H9 (cell line): Measurements from ENCODE around the gene SORCS2. TPM values are rescaled to one million over a fixed set of nuclear protein-coding genes. Genes with fewer than 3 reads are reported as not detected.

ENCODE experiments used
- DNase-seq: peaks from one replicate; pipeline ENCODE4 v3.0.0-alpha.2; 2017
- H2AFZ ChIP-seq: one replicate; pipeline ENCODE4 v1.6.1; 2013; ENCODE audit warnings: mild to moderate bottlenecking, low read length, control low read depth, moderate library complexity
- H2AK5ac ChIP-seq: 2 replicates; pipeline ENCODE4 v1.6.1; 2013; ENCODE audit warnings: low read length, control low read depth, mixed read lengths; ENCODE audit not compliant: insufficient read length
- H2BK120ac ChIP-seq: one replicate; pipeline ENCODE4 v1.6.1; 2013; ENCODE audit warnings: low read depth, mild to moderate bottlenecking, low read length, control low read depth, inconsistent platforms; ENCODE audit not compliant: poor library complexity, severe bottlenecking
- H2BK12ac ChIP-seq: 2 replicates; pipeline ENCODE4 v1.6.1; 2013; ENCODE audit warnings: low read length, control low read depth, mixed read lengths, low read depth; ENCODE audit not compliant: insufficient read length
- H2BK15ac ChIP-seq: 2 replicates; pipeline ENCODE4 v1.6.1; 2013; ENCODE audit warnings: low read depth, low read length, control low read depth
- H2BK20ac ChIP-seq: one replicate; pipeline ENCODE4 v1.6.1; 2013; ENCODE audit warnings: low read depth, mild to moderate bottlenecking, low read length, control low read depth, inconsistent platforms; ENCODE audit not compliant: poor library complexity, severe bottlenecking
- H2BK5ac ChIP-seq: 2 replicates; pipeline ENCODE4 v1.6.1; 2013; ENCODE audit warnings: low read length, control low read depth, mixed read lengths; ENCODE audit not compliant: insufficient read length
- H3K14ac ChIP-seq: 2 replicates; pipeline ENCODE4 v1.6.1; 2013; ENCODE audit warnings: low read length, control low read depth; ENCODE audit not compliant: insufficient read depth
- H3K18ac ChIP-seq: 2 replicates; pipeline ENCODE4 v1.6.1; 2013; ENCODE audit warnings: low read depth, mild to moderate bottlenecking, mixed read lengths, low read length, control low read depth; ENCODE audit not compliant: insufficient read length
- H3K23ac ChIP-seq: 2 replicates; pipeline ENCODE4 v1.6.1; 2013; ENCODE audit warnings: low read length, control low read depth, mixed read lengths, low read depth; ENCODE audit not compliant: insufficient read length
- H3K23me2 ChIP-seq: 2 replicates; pipeline ENCODE4 v1.6.1; 2013; ENCODE audit warnings: low read depth, mild to moderate bottlenecking, mixed read lengths, low read length, control low read depth; ENCODE audit not compliant: insufficient read length, poor library complexity, severe bottlenecking
- H3K27ac ChIP-seq: 2 replicates; pipeline ENCODE4 v1.5.1; 2013; ENCODE audit warnings: low read length, control low read depth, mixed read lengths, low read depth; ENCODE audit not compliant: insufficient read length
- H3K27me3 ChIP-seq: 2 replicates; pipeline ENCODE4 v1.6.1; 2013; ENCODE audit warnings: low read length, control low read depth, inconsistent platforms; ENCODE audit not compliant: insufficient read depth
- H3K4ac ChIP-seq: 2 replicates; pipeline ENCODE4 v1.6.1; 2013; ENCODE audit warnings: low read depth, mild to moderate bottlenecking, control low read depth, inconsistent platforms, low read length, moderate library complexity
- H3K4me1 ChIP-seq: 2 replicates; pipeline ENCODE4 v1.6.1; 2013; ENCODE audit warnings: low read length, control low read depth, inconsistent platforms; ENCODE audit not compliant: insufficient read depth
- H3K4me2 ChIP-seq: 2 replicates; pipeline ENCODE4 v1.6.1; 2013; ENCODE audit warnings: low read length, control low read depth, mixed read lengths; ENCODE audit not compliant: insufficient read length, insufficient read depth
- H3K56ac ChIP-seq: 2 replicates; pipeline ENCODE4 v1.6.1; 2013; ENCODE audit warnings: low read depth, mild to moderate bottlenecking, mixed read lengths, low read length, control low read depth; ENCODE audit not compliant: insufficient read length
- H3K79me1 ChIP-seq: 2 replicates; pipeline ENCODE4 v1.6.1; 2013; ENCODE audit warnings: low read depth, mild to moderate bottlenecking, moderate library complexity, low read length, control low read depth, inconsistent platforms; ENCODE audit not compliant: insufficient read depth, poor library complexity, severe bottlenecking
- H3K79me2 ChIP-seq: 2 replicates; pipeline ENCODE4 v1.6.1; 2013; ENCODE audit warnings: low read length, control low read depth, inconsistent platforms; ENCODE audit not compliant: insufficient read depth
- H3K9ac ChIP-seq: 2 replicates; pipeline ENCODE4 v1.6.1; 2013; ENCODE audit warnings: low read length, control low read depth, mixed read lengths; ENCODE audit not compliant: insufficient read length; ENCODE audit errors: extremely low read depth
- H3K9me3 ChIP-seq: one replicate; pipeline ENCODE4 v1.6.1; 2013; ENCODE audit warnings: low read depth, low read length, inconsistent platforms; ENCODE audit not compliant: control insufficient read depth
- H3T11ph ChIP-seq: one replicate; pipeline ENCODE4 v1.6.1; 2013; ENCODE audit warnings: mild to moderate bottlenecking, low read length, control low read depth, inconsistent platforms
- H4K20me1 ChIP-seq: one replicate; pipeline ENCODE4 v1.6.1; 2013; ENCODE audit not compliant: control insufficient read depth, insufficient read length, insufficient read depth
- H4K5ac ChIP-seq: 2 replicates; pipeline ENCODE4 v1.6.1; 2013; ENCODE audit warnings: low read depth, mild to moderate bottlenecking, mixed read lengths, low read length, control low read depth; ENCODE audit not compliant: insufficient read length
- H4K8ac ChIP-seq: replicated peaks from 2 replicates; pipeline ENCODE4 v1.6.1; 2013; ENCODE audit warnings: low read length, control low read depth, mixed read lengths, low read depth; ENCODE audit not compliant: insufficient read length
- H4K91ac ChIP-seq: 2 replicates; pipeline ENCODE4 v1.6.1; 2013; ENCODE audit warnings: low read depth, mild to moderate bottlenecking, moderate library complexity, mixed read lengths, low read length, control low read depth; ENCODE audit not compliant: insufficient read length
- H3K27ac Mint-ChIP-seq, 3 experiments: 2 replicates in 2 of 3; 3 replicates in 1 of 3; pipeline ENCODE4 v1.8.0; 2020 to 2021; ENCODE audit warnings: mixed read lengths in 3 of 3, mild to moderate bottlenecking in 1 of 3, moderate library complexity in 1 of 3
- H3K27me3 Mint-ChIP-seq: 2 replicates; pipeline ENCODE4 v1.8.0; 2021; ENCODE audit warnings: low read depth, mild to moderate bottlenecking, moderate library complexity, mixed read lengths
- H3K36me3 Mint-ChIP-seq, 3 experiments: 2 replicates in 2 of 3; 3 replicates in 1 of 3; pipeline ENCODE4 v1.8.0; 2020 to 2021; ENCODE audit warnings: low read depth in 3 of 3, mixed read lengths in 3 of 3; ENCODE audit not compliant: insufficient read depth in 1 of 3
- H3K4me1 Mint-ChIP-seq, 2 experiments: 2 replicates each; pipeline ENCODE4 v1.8.0; 2020; ENCODE audit warnings: mixed read lengths in 2 of 2
- H3K4me3 Mint-ChIP-seq, 2 experiments: 2 replicates in 1 of 2; 3 replicates in 1 of 2; pipeline ENCODE4 v1.8.0; 2020 to 2021; ENCODE audit warnings: mild to moderate bottlenecking in 2 of 2, mixed read lengths in 2 of 2, moderate library complexity in 1 of 2
- H3K9me3 Mint-ChIP-seq, 2 experiments: 2 replicates in 1 of 2; 3 replicates in 1 of 2; pipeline ENCODE4 v1.8.0; 2020; ENCODE audit warnings: mild to moderate bottlenecking in 2 of 2, mixed read lengths in 2 of 2, moderate library complexity in 1 of 2
- CTCF ChIP-seq: fragments of 200-600 bp; sonication (generic); conservative IDR thresholded peaks from 3 replicates; pipeline ENCODE4 v1.8.0; 2021; ENCODE audit warnings: antibody characterized with exemption, mild to moderate bottlenecking
- WGBS: extraction: QIAGEN DNeasy Blood & Tissue Kit; methylation state at CpG from one replicate; pipeline ENCODE4 v1.1.7; 2013; ENCODE audit warnings: missing lambda C conversion rate, low lambda C conversion rate, mixed read lengths; ENCODE audit not compliant: insufficient read length; ENCODE audit errors: extremely low coverage; 5-methylcytosine and 5-hydroxymethylcytosine counted together
- total RNA-seq: library from RNA; stranded (reverse); gene quantifications from 2 replicates; pipeline ENCODE4 v1.2.1, GENCODE V29; 2021

SORCS2 gene
- total RNA-seq, 1 experiment from 2014 or later: 0.57 TPM

GRCh38 chr4:7379719-7380118, 187.4 kb downstream of the SORCS2 start:
- Mint-ChIP-seq H3K27me3 (peaks cover 3% of the 10 kb centered on the region), H3K9me3 (no peaks in the 10 kb centered on the region), H3K36me3 (no peaks in the 10 kb centered on the region), H3K27ac (no peak overlapping the region), H3K4me3 (no peak overlapping the region), H3K4me1 (0 out of 4 replicates have a peak, but pooled peaks cover 0 to 2% of the 10 kb centered on the region in 2 experiments)
- no peaks in the 10 kb centered on the region for H3K4me1 ChIP-seq
- no peak overlapping the region for H3K23ac ChIP-seq
- DNase-seq: no peak
- no peaks in the 10 kb centered on the region for H3K9me3 ChIP-seq
- no peak overlapping the region for H3K56ac ChIP-seq
- no peak overlapping the region for H3K27ac ChIP-seq
- H2BK15ac ChIP-seq: no peak overlapping the region
- H4K5ac ChIP-seq: no peak overlapping the region
- no peak overlapping the region for H3K18ac ChIP-seq
- H3T11ph ChIP-seq: no peak overlapping the region
- H3K14ac ChIP-seq: no peak overlapping the region
- TF ChIP-seq CTCF: no peak
- no peak overlapping the region for H2AFZ ChIP-seq
- no peak overlapping the region for H2BK5ac ChIP-seq
- H3K23me2 ChIP-seq: no peaks in the 10 kb centered on the region
- no peaks in the 10 kb centered on the region for H4K20me1 ChIP-seq
- no peak overlapping the region for H4K8ac ChIP-seq
- H3K4me2 ChIP-seq: no peak overlapping the region
- H3K9ac ChIP-seq: no peak overlapping the region
- H3K79me2 ChIP-seq: no peaks in the 10 kb centered on the region
- WGBS: no CpG with 5 or more reads among the region's 6 CpGs
- no peaks in the 10 kb centered on the region for H3K79me1 ChIP-seq
- H3K4ac ChIP-seq: no peak overlapping the region
- H2BK20ac ChIP-seq: no peak overlapping the region
- no peak overlapping the region for H4K91ac ChIP-seq
- no peak overlapping the region for H2BK120ac ChIP-seq
- no peak overlapping the region for H2BK12ac ChIP-seq
- no peaks in the 10 kb centered on the region for H3K27me3 ChIP-seq
- H2AK5ac ChIP-seq: no peak overlapping the region
